Type B pancreatic cell (in vitro differentiated cells): Measurements from ENCODE around the gene PTPRQ. TPM values are rescaled to one million over a fixed set of nuclear protein-coding genes. Genes with fewer than 3 reads are reported as not detected.

ENCODE experiments used
- DNase-seq: peaks from one replicate; pipeline ENCODE4 v3.0.0; 2021; ENCODE audit warnings: mixed read lengths; ENCODE audit not compliant: unreplicated experiment; ENCODE audit errors: extremely low spot score
- H3K27ac Mint-ChIP-seq: 2 replicates; pipeline ENCODE4 v1.8.0; 2021; ENCODE audit warnings: mild to moderate bottlenecking, mixed read lengths
- H3K27me3 Mint-ChIP-seq: 2 replicates; pipeline ENCODE4 v1.8.0; 2021; ENCODE audit warnings: mixed read lengths
- H3K36me3 Mint-ChIP-seq: 2 replicates; pipeline ENCODE4 v1.8.0; 2021; ENCODE audit warnings: mixed read lengths
- H3K4me1 Mint-ChIP-seq: one replicate; pipeline ENCODE4 v1.8.0; 2021; ENCODE audit warnings: mixed read lengths; ENCODE audit not compliant: unreplicated experiment
- H3K4me3 Mint-ChIP-seq: 2 replicates; pipeline ENCODE4 v1.8.0; 2021; ENCODE audit warnings: mild to moderate bottlenecking, mixed read lengths
- H3K9me3 Mint-ChIP-seq: 2 replicates; pipeline ENCODE4 v1.8.0; 2021; ENCODE audit warnings: mixed read lengths
- CTCF ChIP-seq: fragments of 200-600 bp; sonication (generic); conservative IDR thresholded peaks from 2 replicates; pipeline ENCODE4 v1.5.0; 2021; ENCODE audit warnings: antibody characterized with exemption, mild to moderate bottlenecking
- long read RNA-seq: library from polyadenylated mRNA; unstranded; transcript quantifications from one replicate; pipeline ENCODE4 v2.0.0, GENCODE V29; 2020
- total RNA-seq: library from RNA; stranded (reverse); gene quantifications from 2 replicates; pipeline ENCODE4 v1.2.1, GENCODE V29; 2021; ENCODE audit warnings: low replicate concordance

PTPRQ gene
- total RNA-seq, result 0.36 and 1.3 TPM in 2 replicates
- long read RNA-seq, partial matches to known transcripts, result 0 of 1 reads
- long read RNA-seq, other reads (novel, unspliced or antisense), result 1 of 1 reads

DNA sequence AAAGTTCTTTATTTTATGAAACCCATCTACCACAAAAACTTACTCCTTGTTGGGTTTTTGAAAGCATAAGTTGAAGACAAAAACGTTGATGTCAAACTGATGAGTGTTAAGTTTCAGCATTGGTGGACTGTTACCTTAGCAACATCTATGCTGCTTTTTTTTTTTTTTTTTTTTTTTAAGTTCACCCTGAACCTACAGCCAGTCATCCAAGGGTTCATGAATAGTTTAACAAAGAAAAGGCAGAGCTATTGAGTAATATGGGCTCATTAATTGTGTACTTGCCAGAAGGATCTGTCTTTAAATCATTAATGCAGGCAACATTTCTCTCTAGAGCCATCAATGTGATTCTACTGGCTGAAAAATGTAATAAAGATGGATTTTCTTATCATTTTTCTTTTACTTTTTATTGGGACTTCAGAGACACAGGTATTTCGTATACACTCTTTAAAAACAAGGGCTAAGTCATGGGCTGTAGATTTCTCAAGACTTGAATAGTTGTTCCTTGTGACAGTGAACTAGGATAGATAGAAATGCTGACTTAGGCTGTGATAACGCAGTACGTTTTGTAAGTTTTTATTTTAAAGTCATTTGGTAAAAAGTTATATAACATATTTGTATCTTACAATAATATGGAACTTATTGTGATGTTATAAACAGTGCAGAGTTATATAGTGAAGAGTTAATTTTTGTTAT, at the start of gene PTPRQ:
Gene PTPRQ (plus strand): TSS at position 262 of the 693 bp plus-strand sequence. CDS start 111 bp downstream, at position 373.
- Mint-ChIP-seq H3K27me3 (no peaks in the 10 kb centered on the region), H3K4me3 (no peak within 1 kb of the TSS), H3K9me3 (no peaks in the 10 kb centered on the region), H3K27ac (no peak within 1 kb of the TSS), H3K36me3 (no peaks in the 10 kb centered on the region), H3K4me1 (peaks cover 12% of the 10 kb centered on the region)
- no peak for TF ChIP-seq CTCF
- DNase-seq, result no peak

DNA sequence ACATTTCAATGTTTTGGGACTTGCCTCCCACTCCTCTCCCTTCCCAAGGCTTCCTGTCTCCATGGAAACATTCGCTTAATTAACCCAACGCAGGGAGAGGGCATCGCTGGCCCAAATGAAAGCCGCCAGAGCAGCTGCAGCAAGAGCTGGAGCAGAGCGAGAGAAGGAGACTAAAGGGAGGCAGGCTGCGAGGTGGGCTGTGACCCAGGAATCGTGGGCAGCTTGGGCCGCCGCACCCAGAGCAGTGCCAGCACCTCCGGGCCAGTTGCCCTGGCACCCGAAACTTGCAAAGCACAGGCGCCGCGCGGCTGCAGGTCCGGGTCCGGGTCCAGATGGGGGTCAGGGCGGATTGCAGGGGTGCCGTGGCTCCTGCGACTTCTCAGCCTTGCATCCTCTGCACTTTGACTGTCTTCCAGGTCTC, 43.5 kb upstream of the PTPRQ start:
- no peak for DNase-seq
- H3K27me3 Mint-ChIP-seq, result peaks cover 6% of the 10 kb centered on the region
- no peaks in the 10 kb centered on the region for H3K36me3 Mint-ChIP-seq
- no peak overlapping the region for H3K27ac Mint-ChIP-seq
- no peaks in the 10 kb centered on the region for H3K4me1 Mint-ChIP-seq
- peaks cover 5% of the 10 kb centered on the region for H3K9me3 Mint-ChIP-seq
- no peak for TF ChIP-seq CTCF
- no peak overlapping the region for H3K4me3 Mint-ChIP-seq

DNA sequence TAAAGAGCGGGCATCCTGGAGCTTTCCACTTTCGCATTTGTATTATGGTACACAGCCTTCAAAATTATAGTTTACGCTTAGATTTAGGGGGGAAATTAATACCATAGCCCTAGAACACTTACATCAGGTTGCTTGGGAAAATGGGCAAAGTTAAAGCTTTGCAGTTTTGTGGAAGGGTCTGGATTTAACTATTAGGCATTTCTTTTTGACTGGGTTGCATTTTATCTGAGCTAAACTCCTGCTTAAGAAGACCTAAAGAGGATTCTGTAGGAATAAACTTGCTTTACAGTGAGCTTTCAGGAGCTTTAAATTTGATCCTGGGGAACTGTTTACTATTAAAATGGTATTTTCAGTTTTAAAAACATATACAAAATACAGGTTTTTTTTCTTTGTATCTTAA, 42.8 kb upstream of the PTPRQ start:
- peaks cover 6% of the 10 kb centered on the region for H3K27me3 Mint-ChIP-seq
- TF ChIP-seq CTCF, result no peak
- no peaks in the 10 kb centered on the region for H3K36me3 Mint-ChIP-seq
- no peak overlapping the region for H3K27ac Mint-ChIP-seq
- peaks cover 5% of the 10 kb centered on the region for H3K9me3 Mint-ChIP-seq
- no peak for DNase-seq
- H3K4me3 Mint-ChIP-seq, result no peak overlapping the region
- no peaks in the 10 kb centered on the region for H3K4me1 Mint-ChIP-seq

- no peak overlapping the region for H3K27ac Mint-ChIP-seq
- H3K4me1 Mint-ChIP-seq, result no peaks in the 10 kb centered on the region
- no peaks in the 10 kb centered on the region for H3K36me3 Mint-ChIP-seq
- TF ChIP-seq CTCF, result no peak
- H3K9me3 Mint-ChIP-seq, result peaks cover 5% of the 10 kb centered on the region
- no peak overlapping the region for H3K4me3 Mint-ChIP-seq
- no peak for DNase-seq
- peaks cover 4% of the 10 kb centered on the region for H3K27me3 Mint-ChIP-seq
Measured at GRCh38 chr12:80404629-80405028, 39.4 kb upstream of the PTPRQ start.

- TF ChIP-seq CTCF, result no peak
- Mint-ChIP-seq H3K4me1 (no peaks in the 10 kb centered on the region), H3K27ac (no peak overlapping the region), H3K27me3 (no peaks in the 10 kb centered on the region), H3K9me3 (no peaks in the 10 kb centered on the region), H3K4me3 (no peak overlapping the region), H3K36me3 (no peaks in the 10 kb centered on the region)
- no peak for DNase-seq
Measured at GRCh38 chr12:80406253-80406652, 37.8 kb upstream of the PTPRQ start.
